Endodermal cell (in vitro differentiated cells): ENCODE measurements around the gene PPM1L. TPM values are rescaled to one million over a fixed set of nuclear protein-coding genes. Genes with fewer than 3 reads are reported as not detected.
A peak's percentile ranks its signal among the peaks of the same experiment; 100 is the strongest.

Experiments
- DNase-seq: peaks from one replicate; pipeline ENCODE4 v3.0.0-alpha.2; 2017
- H3K27ac ChIP-seq: 2 replicates; pipeline ENCODE4 v1.5.1; 2013; ENCODE audit warnings: mild to moderate bottlenecking, low read depth, low read length, moderate library complexity
- H3K27me3 ChIP-seq: 2 replicates; pipeline ENCODE4 v1.6.1; 2013; ENCODE audit warnings: mild to moderate bottlenecking, low read length, moderate library complexity; ENCODE audit not compliant: insufficient read depth, control insufficient read depth, poor library complexity, severe bottlenecking
- H3K36me3 ChIP-seq: 2 replicates; pipeline ENCODE4 v1.7.0; 2013; ENCODE audit warnings: mild to moderate bottlenecking, low read length, moderate library complexity; ENCODE audit not compliant: control insufficient read depth, insufficient read depth
- H3K4me1 ChIP-seq: one replicate; pipeline ENCODE4 v1.7.0; 2013; ENCODE audit warnings: low read length; ENCODE audit not compliant: control insufficient read depth, insufficient read depth
- H3K4me3 ChIP-seq: 2 replicates; pipeline ENCODE4 v1.5.1; 2013; ENCODE audit warnings: mild to moderate bottlenecking, low read length, moderate library complexity
- H3K9ac ChIP-seq: 2 replicates; pipeline ENCODE4 v1.6.1; 2013; ENCODE audit warnings: mild to moderate bottlenecking, low read length, moderate library complexity; ENCODE audit not compliant: poor library complexity, severe bottlenecking; ENCODE audit errors: extremely low read depth
- H3K9me3 ChIP-seq: 2 replicates; pipeline ENCODE4 v1.6.1; 2013; ENCODE audit warnings: mild to moderate bottlenecking, low read length, moderate library complexity; ENCODE audit not compliant: control insufficient read depth
- H3K27ac Mint-ChIP-seq: 2 replicates; pipeline ENCODE4 v1.8.0; 2020; ENCODE audit warnings: mixed read lengths
- H3K27me3 Mint-ChIP-seq: 2 replicates; pipeline ENCODE4 v1.8.0; 2021; ENCODE audit warnings: mild to moderate bottlenecking, mixed read lengths; ENCODE audit not compliant: insufficient read depth
- H3K36me3 Mint-ChIP-seq: 2 replicates; pipeline ENCODE4 v1.8.0; 2020; ENCODE audit warnings: low read depth, mixed read lengths
- H3K4me1 Mint-ChIP-seq: 2 replicates; pipeline ENCODE4 v1.8.0; 2020; ENCODE audit warnings: mixed read lengths
- H3K4me3 Mint-ChIP-seq: 2 replicates; pipeline ENCODE4 v1.8.0; 2020; ENCODE audit warnings: mild to moderate bottlenecking, moderate library complexity, mixed read lengths
- H3K9me3 Mint-ChIP-seq: 2 replicates; pipeline ENCODE4 v1.8.0; 2020; ENCODE audit warnings: mild to moderate bottlenecking, mixed read lengths
- CTCF ChIP-seq: fragments of 200-600 bp; sonication (generic); conservative IDR thresholded peaks from 2 replicates; pipeline ENCODE4 v1.5.0; 2021; ENCODE audit warnings: antibody characterized with exemption, mild to moderate bottlenecking
- WGBS, 2 experiments: methylation state at CpG; one replicate each; pipeline versions ENCODE4 v1.1.5 to v1.1.7; 2013; ENCODE audit warnings: missing lambda C conversion rate in 2 of 2, mixed read lengths in 1 of 2; ENCODE audit not compliant: insufficient coverage in 1 of 2, insufficient read length in 1 of 2; 5-methylcytosine and 5-hydroxymethylcytosine counted together
- total RNA-seq, 2 donors: library from RNA; stranded (reverse); fragmentation: NEBNext Ultra II Directional in 1 of 2; extraction: Animal tissue kit (Norgen Biotek cat#: 25700) in 1 of 2; gene quantifications; 2 replicates in 1 of 2; 3 replicates in 1 of 2; pipeline ENCODE4 v1.2.1, GENCODE V29; 2021

The PPM1L gene
- total RNA-seq, 2 donors from 2014 or later = 1.6 to 3.3 TPM

- no peak overlapping the region for H3K27ac Mint-ChIP-seq
Observed at GRCh38 chr3:160916472-160916871, 160.4 kb downstream of the PPM1L start.

GRCh38 chr3:160919942-160920341 is 163.9 kb downstream of the PPM1L start:
- no peak for DNase-seq
- no peaks in the 10 kb centered on the region for H3K27me3 ChIP-seq
- no peak overlapping the region for H3K9ac ChIP-seq
- no peak for TF ChIP-seq CTCF
- H3K9me3 Mint-ChIP-seq = peaks cover 1% of the 10 kb centered on the region
- no peaks in the 10 kb centered on the region for H3K27me3 Mint-ChIP-seq
- no peaks in the 10 kb centered on the region for H3K4me1 ChIP-seq
- H3K36me3 Mint-ChIP-seq = no peaks in the 10 kb centered on the region
- no peaks in the 10 kb centered on the region for H3K4me1 Mint-ChIP-seq
- H3K4me3 Mint-ChIP-seq = no peak overlapping the region
- WGBS, 2 experiments = 86 to 89% methylated on average over 2 of the region's 2 CpGs
- no peak overlapping the region for H3K27ac Mint-ChIP-seq
- H3K4me3 ChIP-seq = no peak overlapping the region
- H3K36me3 ChIP-seq = no peaks in the 10 kb centered on the region
- no peaks in the 10 kb centered on the region for H3K9me3 ChIP-seq
- no peak overlapping the region for H3K27ac ChIP-seq

More at GRCh38 chr3:160916472-160916871, 160.4 kb downstream of the PPM1L start:
- Histone ChIP-seq H3K9me3 (no peaks in the 10 kb centered on the region), H3K9ac (no peak overlapping the region), H3K4me1 (no peaks in the 10 kb centered on the region), H3K36me3 (no peaks in the 10 kb centered on the region), H3K4me3 (no peak overlapping the region), H3K27me3 (no peaks in the 10 kb centered on the region), H3K27ac (no peak overlapping the region)
- H3K36me3 Mint-ChIP-seq = no peaks in the 10 kb centered on the region
- no peak for DNase-seq
- peaks cover 3% of the 10 kb centered on the region for H3K9me3 Mint-ChIP-seq
- no peak for TF ChIP-seq CTCF
- no peaks in the 10 kb centered on the region for H3K4me1 Mint-ChIP-seq
- H3K4me3 Mint-ChIP-seq = no peak overlapping the region
- no peaks in the 10 kb centered on the region for H3K27me3 Mint-ChIP-seq
- WGBS, 2 experiments = 94% methylated on average over 3 of the region's 3 CpGs; no CpG with 5 or more reads in 1 of the 2 experiments

DNA sequence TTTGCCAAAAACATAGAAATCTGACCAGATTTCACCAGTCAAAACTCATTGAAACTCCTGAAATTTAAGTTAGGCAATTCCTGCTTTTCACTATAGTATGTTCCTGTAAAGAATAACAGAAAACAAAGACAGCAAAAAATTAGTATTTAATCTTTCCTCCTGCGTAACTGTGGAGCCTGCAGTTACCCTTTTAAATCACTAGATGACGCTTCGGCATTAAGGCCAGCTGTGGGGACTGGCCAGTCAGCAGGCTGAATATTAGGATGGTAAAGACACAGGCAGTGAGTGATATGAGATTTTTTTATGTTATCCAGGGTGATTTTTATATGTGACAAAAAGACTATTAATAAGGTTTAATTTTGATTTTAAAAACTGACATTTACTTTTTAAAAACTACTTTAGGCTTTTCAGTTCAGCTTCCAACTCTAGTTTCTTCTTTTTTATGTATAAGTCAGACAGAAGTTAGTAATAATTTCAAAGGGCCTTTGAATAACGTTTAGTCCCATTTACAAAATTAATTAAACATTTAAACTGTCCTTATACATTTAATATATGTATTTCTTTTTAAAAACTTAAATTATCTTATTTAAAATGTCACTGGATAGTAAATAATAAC is 165.1 kb downstream of the PPM1L start:
- Mint-ChIP-seq H3K4me3 (no peak overlapping the region), H3K4me1 (peaks cover 2% of the 10 kb centered on the region), H3K27ac (no peak overlapping the region), H3K27me3 (no peaks in the 10 kb centered on the region), H3K9me3 (no peaks in the 10 kb centered on the region), H3K36me3 (no peaks in the 10 kb centered on the region)
- Histone ChIP-seq H3K9me3 (no peaks in the 10 kb centered on the region), H3K4me3 (no peak overlapping the region), H3K4me1 (peaks cover 2% of the 10 kb centered on the region), H3K9ac (no peak overlapping the region), H3K27ac (no peak overlapping the region), H3K27me3 (no peaks in the 10 kb centered on the region), H3K36me3 (no peaks in the 10 kb centered on the region)
- peak; percentile 60 for DNase-seq
- TF ChIP-seq CTCF = peak; percentile 93
- 44% methylated on average over 3 of the region's 4 CpGs; no CpG with 5 or more reads in 1 of the 2 experiments for WGBS, 2 experiments
